ENCODE results near the gene WWP2. TPM values are rescaled to one million over a fixed set of nuclear protein-coding genes. Genes with fewer than 3 reads are reported as not detected.
"Not testable (repeated sequence)": the region's sequence is repeated elsewhere in the genome, so short reads cannot be mapped to it uniquely, and the experiment has no call there.

WWP2 gene
- total RNA-seq, 1 experiment from 2014 or later, result 27.4 TPM

GRCh38 chr16:69793526-69793925 is 31.4 kb downstream of the WWP2 start:
- peaks cover 5% of the 10 kb centered on the region; the same call in 1 of the 2 replicates for H3K36me3 ChIP-seq
- no peaks in the 10 kb centered on the region for H3K27me3 ChIP-seq (replicated peaks)
- no peak overlapping the region for H3K4me3 ChIP-seq
- no peaks in the 10 kb centered on the region for H3K4me1 ChIP-seq (replicated peaks)
- H3K27ac ChIP-seq, result no peak overlapping the region
- DNase-seq (ENCODE audit: low read depth in 1 of 2, low spot score in 2 of 2), result no peak
- no peaks in the 10 kb centered on the region for H3K9me3 ChIP-seq (replicated peaks)

- H3K27me3 ChIP-seq (replicated peaks), result no peaks in the 10 kb centered on the region
- no peak overlapping the region for H3K27ac ChIP-seq
- no peak overlapping the region for H3K4me3 ChIP-seq
- H3K9me3 ChIP-seq (replicated peaks), result no peaks in the 10 kb centered on the region
- H3K4me1 ChIP-seq (replicated peaks), result peaks cover under 1% of the 10 kb centered on the region; the same call in 1 of the 2 replicates
- peaks cover 11% of the 10 kb centered on the region; the same call in 1 of the 2 replicates for H3K36me3 ChIP-seq
- DNase-seq (ENCODE audit: low read depth in 1 of 2, low spot score in 2 of 2), result no peak
Observed at GRCh38 chr16:69794486-69794885, 32.4 kb downstream of the WWP2 start.

- Histone ChIP-seq H3K4me3 (no peak overlapping the region), H3K27ac (no peak overlapping the region), H3K27me3 (replicated peaks) (no peaks in the 10 kb centered on the region), H3K36me3 (0 out of 2 replicates have a peak, but pooled peaks cover 10% of the 10 kb centered on the region), H3K4me1 (replicated peaks) (peaks cover 8% of the 10 kb centered on the region), H3K9me3 (replicated peaks) (no peaks in the 10 kb centered on the region)
- DNase-seq (ENCODE audit: low read depth in 1 of 2, low spot score in 2 of 2), result peak in 1 of 2 experiments; percentile 46
Observed at GRCh38 chr16:69796285-69797118, 34.4 kb downstream of the WWP2 start.

GRCh38 chr16:69798466-69798865 is 36.3 kb downstream of the WWP2 start:
- no peak overlapping the region for H3K4me3 ChIP-seq

GRCh38 chr16:69799611-69800031 is 37.5 kb downstream of the WWP2 start:
- Histone ChIP-seq H3K4me3 (no peak overlapping the region), H3K9me3 (replicated peaks) (no peaks in the 10 kb centered on the region), H3K36me3 (peaks cover 10% of the 10 kb centered on the region; the same call in 1 of the 2 replicates), H3K27ac (no peak overlapping the region), H3K27me3 (replicated peaks) (no peaks in the 10 kb centered on the region), H3K4me1 (replicated peaks) (peaks cover 8% of the 10 kb centered on the region)
- DNase-seq (ENCODE audit: low read depth in 1 of 2, low spot score in 2 of 2), result no peak

More at GRCh38 chr16:69798466-69798865, 36.3 kb downstream of the WWP2 start:
- Histone ChIP-seq H3K36me3 (peaks cover 10% of the 10 kb centered on the region; the same call in 1 of the 2 replicates), H3K27ac (no peak overlapping the region), H3K4me1 (replicated peaks) (peaks cover 8% of the 10 kb centered on the region), H3K27me3 (replicated peaks) (no peaks in the 10 kb centered on the region), H3K9me3 (replicated peaks) (no peaks in the 10 kb centered on the region)
- peak in 1 of 2 experiments; percentile 15 for DNase-seq (ENCODE audit: low read depth in 1 of 2, low spot score in 2 of 2)

- Histone ChIP-seq H3K27me3 (replicated peaks) (no peaks in the 10 kb centered on the region), H3K4me3 (no peak overlapping the region), H3K27ac (no peak overlapping the region), H3K9me3 (replicated peaks) (no peaks in the 10 kb centered on the region), H3K36me3 (peaks cover 5% of the 10 kb centered on the region; the same call in 1 of the 2 replicates), H3K4me1 (replicated peaks) (peaks cover 8% of the 10 kb centered on the region)
- no peak for DNase-seq (ENCODE audit: low read depth in 1 of 2, low spot score in 2 of 2)
Observed at GRCh38 chr16:69804297-69804696, 42.2 kb downstream of the WWP2 start.

GRCh38 chr16:69806776-69807175 is 44.6 kb downstream of the WWP2 start:
- not testable (repeated sequence) for H3K27me3 ChIP-seq (replicated peaks); H3K36me3 ChIP-seq; H3K4me1 ChIP-seq (replicated peaks); H3K4me3 ChIP-seq; H3K27ac ChIP-seq; DNase-seq (ENCODE audit: low read depth in 1 of 2, low spot score in 2 of 2); H3K9me3 ChIP-seq (replicated peaks)

GRCh38 chr16:69812688-69813014 is 50.5 kb downstream of the WWP2 start:
- no peaks in the 10 kb centered on the region for H3K9me3 ChIP-seq (replicated peaks)
- 0 out of 2 replicates have a peak, but pooled peaks cover 3% of the 10 kb centered on the region for H3K4me1 ChIP-seq (replicated peaks)
- H3K27me3 ChIP-seq (replicated peaks), result no peaks in the 10 kb centered on the region
- no peak overlapping the region for H3K27ac ChIP-seq
- H3K36me3 ChIP-seq, result no peaks in the 10 kb centered on the region
- H3K4me3 ChIP-seq, result no peak overlapping the region
- no peak for DNase-seq (ENCODE audit: low read depth in 1 of 2, low spot score in 2 of 2)

GRCh38 chr16:69814078-69814477 is 51.9 kb downstream of the WWP2 start:
- H3K36me3 ChIP-seq, result no peaks in the 10 kb centered on the region
- H3K27ac ChIP-seq, result no peak overlapping the region
- no peaks in the 10 kb centered on the region for H3K27me3 ChIP-seq (replicated peaks)
- no peaks in the 10 kb centered on the region for H3K9me3 ChIP-seq (replicated peaks)
- H3K4me3 ChIP-seq, result no peak overlapping the region
- 0 out of 2 replicates have a peak, but pooled peaks cover 3% of the 10 kb centered on the region for H3K4me1 ChIP-seq (replicated peaks)
- no peak for DNase-seq (ENCODE audit: low read depth in 1 of 2, low spot score in 2 of 2)

GRCh38 chr16:69814561-69814960 is 52.4 kb downstream of the WWP2 start:
- Histone ChIP-seq H3K27me3 (replicated peaks) (no peaks in the 10 kb centered on the region), H3K36me3 (no peaks in the 10 kb centered on the region), H3K4me3 (no peak overlapping the region), H3K27ac (no peak overlapping the region), H3K4me1 (replicated peaks) (0 out of 2 replicates have a peak, but pooled peaks cover 3% of the 10 kb centered on the region), H3K9me3 (replicated peaks) (no peaks in the 10 kb centered on the region)
- DNase-seq (ENCODE audit: low read depth in 1 of 2, low spot score in 2 of 2), result no peak

GRCh38 chr16:69815216-69815883 is 53.2 kb downstream of the WWP2 start:
- H3K27me3 ChIP-seq (replicated peaks); H3K9me3 ChIP-seq (replicated peaks); H3K36me3 ChIP-seq; H3K4me3 ChIP-seq; H3K4me1 ChIP-seq (replicated peaks); H3K27ac ChIP-seq; DNase-seq (ENCODE audit: low read depth in 1 of 2, low spot score in 2 of 2): not testable (repeated sequence)

- no peaks in the 10 kb centered on the region for H3K36me3 ChIP-seq
- no peak overlapping the region for H3K27ac ChIP-seq
- DNase-seq (ENCODE audit: low read depth in 1 of 2, low spot score in 2 of 2), result no peak
- H3K4me1 ChIP-seq (replicated peaks), result peaks cover 21% of the 10 kb centered on the region
- H3K27me3 ChIP-seq (replicated peaks), result no peaks in the 10 kb centered on the region
- no peak overlapping the region for H3K4me3 ChIP-seq
- H3K9me3 ChIP-seq (replicated peaks), result no peaks in the 10 kb centered on the region
Observed at GRCh38 chr16:69816996-69817395, 54.9 kb downstream of the WWP2 start.

GRCh38 chr16:69818891-69819545 is 56.9 kb downstream of the WWP2 start:
- no peaks in the 10 kb centered on the region for H3K36me3 ChIP-seq
- no peaks in the 10 kb centered on the region for H3K27me3 ChIP-seq (replicated peaks)
- no peak overlapping the region for H3K27ac ChIP-seq
- peaks cover 21% of the 10 kb centered on the region for H3K4me1 ChIP-seq (replicated peaks)
- H3K4me3 ChIP-seq, result no peak overlapping the region
- no peaks in the 10 kb centered on the region for H3K9me3 ChIP-seq (replicated peaks)
- no peak for DNase-seq (ENCODE audit: low read depth in 1 of 2, low spot score in 2 of 2)

Measured in SJSA1 (cell line).